DOHH2 (cell line): ENCODE results near the gene NEGR1.

Experiments used
- H3F3A ChIP-seq: fragments of 200-600 bp; sonication (generic), shearing (Covaris generic); 2 replicates; pipeline ENCODE4 v1.6.0; 2016; ENCODE audit warnings: antibody characterized with exemption, mild to moderate bottlenecking; ENCODE audit not compliant: control insufficient read depth, insufficient read depth
- H3K27ac ChIP-seq: fragments of 200-600 bp; sonication (generic); 2 replicates; pipeline ENCODE4 v1.5.1; 2014; ENCODE audit warnings: low read depth, mild to moderate bottlenecking, low read length, moderate library complexity
- H3K27me3 ChIP-seq: fragments of 200-600 bp; sonication (generic); 2 replicates; pipeline ENCODE4 v1.6.1; 2014; ENCODE audit warnings: mild to moderate bottlenecking, low read length, mixed read lengths; ENCODE audit not compliant: control insufficient read depth
- H3K36me3 ChIP-seq: fragments of 200-600 bp; sonication (generic); 2 replicates; pipeline ENCODE4 v1.6.1; 2014; ENCODE audit warnings: mild to moderate bottlenecking, low read length, moderate library complexity, mixed read lengths; ENCODE audit not compliant: control insufficient read depth
- H3K4me1 ChIP-seq: fragments of 200-600 bp; sonication (generic); 2 replicates; pipeline ENCODE4 v1.6.1; 2014; ENCODE audit warnings: mild to moderate bottlenecking, low read length, mixed read lengths; ENCODE audit not compliant: control insufficient read depth
- H3K4me2 ChIP-seq: fragments of 200-600 bp; sonication (generic); 2 replicates; pipeline ENCODE4 v1.6.0; 2014; ENCODE audit warnings: mild to moderate bottlenecking, low read length, moderate library complexity
- H3K4me3 ChIP-seq: fragments of 200-600 bp; sonication (generic); 2 replicates; pipeline ENCODE4 v1.5.1; 2014; ENCODE audit warnings: mild to moderate bottlenecking, low read length, mixed read lengths
- H3K79me2 ChIP-seq: fragments of 200-600 bp; sonication (generic); 2 replicates; pipeline ENCODE4 v1.6.1; 2014; ENCODE audit warnings: mild to moderate bottlenecking, low read length, mixed read lengths; ENCODE audit not compliant: control insufficient read depth
- H3K9me2 ChIP-seq: fragments of 200-600 bp; sonication (generic); replicated peaks from 2 replicates; pipeline ENCODE4 v1.6.1; 2014; ENCODE audit warnings: mild to moderate bottlenecking, low read length, mixed read lengths; ENCODE audit not compliant: control insufficient read depth
- H3K9me3 ChIP-seq: fragments of 200-600 bp; sonication (generic); 2 replicates; pipeline ENCODE4 v1.6.1; 2014; ENCODE audit warnings: antibody characterized with exemption, low read length, mixed read lengths; ENCODE audit not compliant: control insufficient read depth, insufficient read depth
- H4K20me1 ChIP-seq: fragments of 200-600 bp; sonication (generic); 2 replicates; pipeline ENCODE4 v1.6.0; 2014; ENCODE audit warnings: low read depth, mild to moderate bottlenecking, antibody characterized with exemption, low read length, moderate library complexity; ENCODE audit not compliant: control insufficient read depth, insufficient read depth
- CTCF ChIP-seq: fragments of 200-600 bp; sonication (generic); IDR thresholded peaks from one replicate; pipeline ENCODE4 v1.5.1; 2014; ENCODE audit warnings: antibody characterized with exemption, mild to moderate bottlenecking, low read depth, low read length; ENCODE audit not compliant: poor library complexity, severe bottlenecking
- EZH2phosphoT487 ChIP-seq: fragments of 200-600 bp; sonication (generic); IDR thresholded peaks from 2 replicates; pipeline ENCODE4 v1.6.1; 2017; ENCODE audit warnings: borderline replicate concordance, mild to moderate bottlenecking, antibody characterized with exemption, low read length, moderate library complexity, mixed read lengths

Gene NEGR1

DNA sequence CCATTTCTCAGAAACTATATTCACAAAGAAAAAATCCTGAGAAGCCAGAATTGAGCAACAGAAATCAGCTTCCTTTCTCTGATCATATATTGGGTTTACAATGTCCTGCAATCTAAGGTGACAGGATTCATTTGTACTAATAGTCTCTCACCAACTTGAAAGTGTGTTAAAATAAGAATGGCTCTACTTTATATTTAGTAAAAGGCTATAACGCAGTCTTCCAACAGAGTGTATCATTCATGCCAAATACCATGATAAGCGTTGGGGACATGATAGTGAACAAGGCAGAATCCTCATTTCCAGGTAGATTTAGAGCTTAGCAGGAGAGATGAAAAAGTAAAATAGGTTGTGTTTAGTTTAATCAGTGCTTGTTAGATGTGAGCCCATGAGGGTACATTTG lies 682.3 kb downstream of the NEGR1 start:
- Histone ChIP-seq H3K27ac (peak overlapping the region; percentile 55), H3K4me1 (peaks cover 47% of the 10 kb centered on the region), H3F3A (peaks cover 3% of the 10 kb centered on the region; the same call in 1 of the 2 replicates), H3K79me2 (no peaks in the 10 kb centered on the region), H3K4me3 (no peak overlapping the region), H3K27me3 (no peaks in the 10 kb centered on the region), H3K4me2 (no peak overlapping the region), H4K20me1 (no peaks in the 10 kb centered on the region), H3K9me3 (peaks cover 3% of the 10 kb centered on the region; the same call in 1 of the 2 replicates), H3K36me3 (no peaks in the 10 kb centered on the region), H3K9me2 (no peaks in the 10 kb centered on the region)
- TF ChIP-seq CTCF (no peak), EZH2phosphoT487 (no peak)

- Histone ChIP-seq H3K27me3 (no peaks in the 10 kb centered on the region), H3K9me2 (no peaks in the 10 kb centered on the region), H3K9me3 (peaks cover 3% of the 10 kb centered on the region; the same call in 1 of the 2 replicates), H3K4me1 (peaks cover 43% of the 10 kb centered on the region), H3K4me3 (no peak overlapping the region), H3F3A (peaks cover 3% of the 10 kb centered on the region; the same call in 1 of the 2 replicates), H4K20me1 (no peaks in the 10 kb centered on the region), H3K4me2 (no peak overlapping the region), H3K36me3 (no peaks in the 10 kb centered on the region), H3K79me2 (no peaks in the 10 kb centered on the region), H3K27ac (no peak overlapping the region)
- TF ChIP-seq CTCF = no peak
- TF ChIP-seq EZH2phosphoT487 = no peak
Observed at GRCh38 chr1:71599306-71599705, 683.0 kb downstream of the NEGR1 start.

DNA sequence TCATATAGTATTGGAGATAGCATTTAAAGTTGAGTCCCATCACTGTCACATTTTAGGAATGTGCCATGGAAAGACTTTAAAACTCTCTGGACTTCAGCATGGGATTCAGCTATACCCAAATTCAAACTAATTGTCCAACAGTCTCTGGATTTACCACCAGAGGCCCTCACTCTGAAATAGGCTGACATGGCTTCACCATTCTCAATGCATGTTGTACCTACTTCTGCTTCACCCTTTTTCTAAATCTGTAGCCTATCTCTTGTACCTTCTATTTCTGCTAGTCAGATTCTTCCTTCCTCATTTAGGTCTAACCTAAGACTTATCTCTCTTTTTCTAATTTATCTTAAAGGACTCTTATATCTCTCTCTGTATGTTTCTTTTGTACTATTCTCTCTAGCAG lies 688.8 kb downstream of the NEGR1 start:
- Histone ChIP-seq H3K27ac (no peak overlapping the region), H3F3A (no peaks in the 10 kb centered on the region), H3K79me2 (no peaks in the 10 kb centered on the region), H3K9me2 (no peaks in the 10 kb centered on the region), H3K4me1 (no peaks in the 10 kb centered on the region), H3K27me3 (no peaks in the 10 kb centered on the region), H3K4me2 (no peak overlapping the region), H3K9me3 (no peaks in the 10 kb centered on the region), H4K20me1 (no peaks in the 10 kb centered on the region), H3K36me3 (no peaks in the 10 kb centered on the region), H3K4me3 (no peak overlapping the region)
- TF ChIP-seq EZH2phosphoT487 = no peak
- TF ChIP-seq CTCF = no peak
